Lower lobe of right lung (tissue), 2 donors: ENCODE measurements around the gene EFCAB7. TPM values are rescaled to one million over a fixed set of nuclear protein-coding genes. Genes with fewer than 3 reads are reported as not detected.
A peak's percentile ranks its signal among the peaks of the same experiment; 100 is the strongest.

ENCODE experiments used
- ATAC-seq, 2 donors: fragments of 200-7000 bp; cut with Tn5 transposase; one replicate each; pipeline ENCODE4 v1.9.1; 2020 to 2022; ENCODE audit warnings: mild to moderate bottlenecking in 2 of 2, moderate library complexity in 2 of 2
- DNase-seq: peaks from one replicate; pipeline ENCODE4 v3.0.0-alpha.2; 2020
- H3K27ac ChIP-seq: fragments of 200-600 bp; one replicate; pipeline ENCODE4 v1.8.0; 2022
- H3K27me3 ChIP-seq: fragments of 200-600 bp; one replicate; pipeline ENCODE4 v1.8.0; 2022; ENCODE audit warnings: low read depth
- H3K36me3 ChIP-seq: fragments of 200-600 bp; one replicate; pipeline ENCODE4 v1.8.0; 2022; ENCODE audit warnings: mild to moderate bottlenecking
- H3K4me1 ChIP-seq: fragments of 200-600 bp; one replicate; pipeline ENCODE4 v1.8.0; 2022
- H3K4me3 ChIP-seq: fragments of 200-600 bp; one replicate; pipeline ENCODE4 v1.8.0; 2022; ENCODE audit warnings: mild to moderate bottlenecking
- H3K9me3 ChIP-seq: fragments of 200-600 bp; one replicate; pipeline ENCODE4 v1.8.0; 2022
- intact Hi-C: fragments of 100-400 bp; cut with DNase I; formaldehyde crosslinking; loops from one replicate; pipeline ENCODE4 v1.11.0; 2022
- total RNA-seq: library from RNA; stranded (reverse); fragmentation: NEBNext Ultra II Directional; extraction: Animal tissue kit (Norgen Biotek cat#: 25700); gene quantifications from one replicate; pipeline ENCODE4 v1.2.1, GENCODE V29; 2021
- TF ChIP-seq, protein P1 (sequence below): fragments of 200-600 bp; IDR thresholded peaks from one replicate; pipeline ENCODE4 v1.8.0; 2022; ENCODE audit warnings: antibody characterized with exemption, mild to moderate bottlenecking
- donor health status: DM: no; HTN: yes; CAD: no; lungs with severe emphysema.

EFCAB7 gene
- total RNA-seq, 1 donor from 2014 or later, result 6.9 TPM

DNA sequence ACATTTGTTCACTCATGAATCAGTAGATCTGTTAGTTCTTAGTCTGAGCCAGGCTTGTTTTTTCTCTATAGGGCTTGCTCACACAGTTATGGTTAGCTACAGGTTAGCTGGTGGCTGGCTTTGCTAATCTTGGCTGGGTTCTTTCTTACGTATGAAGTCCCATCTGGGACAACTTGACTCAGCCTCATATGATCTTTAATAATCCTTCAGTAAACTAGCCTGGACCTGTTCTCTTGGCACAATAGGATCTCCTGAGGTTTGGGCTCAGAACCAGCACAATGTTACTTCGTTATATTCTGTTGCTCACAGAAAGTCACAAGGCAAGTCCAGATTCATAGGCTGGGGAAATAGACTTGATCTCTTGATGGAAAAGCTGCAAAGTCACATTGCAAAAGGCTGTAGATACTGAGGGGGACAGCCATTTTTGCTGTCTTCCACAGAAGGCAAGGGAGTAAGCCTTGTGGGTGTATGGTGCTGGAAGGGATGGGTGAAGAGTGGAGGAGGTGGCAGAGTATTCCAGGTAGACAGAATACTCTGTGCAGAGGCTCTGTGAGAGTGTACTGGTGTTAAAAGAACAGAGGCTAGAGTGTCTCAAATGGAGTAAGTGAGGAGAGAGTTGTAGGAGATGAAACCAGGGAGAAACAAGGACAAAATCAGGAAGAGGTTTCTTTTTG lies 24.4 kb downstream of the EFCAB7 start:
- intact Hi-C loops, result no loop called here
- ATAC-seq, result no peak

DNA sequence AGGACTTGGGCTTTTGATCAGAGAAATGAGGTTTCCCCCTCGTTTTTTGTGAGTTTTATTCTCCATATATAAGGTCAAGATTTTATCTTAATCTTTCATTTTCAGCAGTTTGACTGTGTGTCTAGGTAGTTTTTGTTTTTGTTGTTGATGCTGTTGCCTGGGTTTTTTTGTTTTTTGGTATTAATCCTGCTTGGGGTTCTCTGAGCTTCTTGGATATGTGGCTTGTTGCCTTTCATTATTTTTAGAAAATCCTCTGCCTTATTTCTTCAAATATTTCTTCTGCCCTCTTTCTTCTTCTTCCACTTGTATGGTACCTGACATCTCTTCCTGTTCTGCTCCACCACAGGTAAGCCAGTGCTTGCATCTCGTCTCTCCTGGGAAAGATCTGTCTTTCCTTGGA lies 25.0 kb downstream of the EFCAB7 start:
- H3K4me3 ChIP-seq, result no peak overlapping the region
- no peak overlapping the region for H3K27ac ChIP-seq
- DNase-seq (no peak), ATAC-seq (no peak)
- H3K36me3 ChIP-seq, result peaks cover 17% of the 10 kb centered on the region
- TF ChIP-seq, protein P1, sequence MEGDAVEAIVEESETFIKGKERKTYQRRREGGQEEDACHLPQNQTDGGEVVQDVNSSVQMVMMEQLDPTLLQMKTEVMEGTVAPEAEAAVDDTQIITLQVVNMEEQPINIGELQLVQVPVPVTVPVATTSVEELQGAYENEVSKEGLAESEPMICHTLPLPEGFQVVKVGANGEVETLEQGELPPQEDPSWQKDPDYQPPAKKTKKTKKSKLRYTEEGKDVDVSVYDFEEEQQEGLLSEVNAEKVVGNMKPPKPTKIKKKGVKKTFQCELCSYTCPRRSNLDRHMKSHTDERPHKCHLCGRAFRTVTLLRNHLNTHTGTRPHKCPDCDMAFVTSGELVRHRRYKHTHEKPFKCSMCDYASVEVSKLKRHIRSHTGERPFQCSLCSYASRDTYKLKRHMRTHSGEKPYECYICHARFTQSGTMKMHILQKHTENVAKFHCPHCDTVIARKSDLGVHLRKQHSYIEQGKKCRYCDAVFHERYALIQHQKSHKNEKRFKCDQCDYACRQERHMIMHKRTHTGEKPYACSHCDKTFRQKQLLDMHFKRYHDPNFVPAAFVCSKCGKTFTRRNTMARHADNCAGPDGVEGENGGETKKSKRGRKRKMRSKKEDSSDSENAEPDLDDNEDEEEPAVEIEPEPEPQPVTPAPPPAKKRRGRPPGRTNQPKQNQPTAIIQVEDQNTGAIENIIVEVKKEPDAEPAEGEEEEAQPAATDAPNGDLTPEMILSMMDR, result no peak
- no peaks in the 10 kb centered on the region for H3K9me3 ChIP-seq
- intact Hi-C loops, result no loop called here
- H3K27me3 ChIP-seq, result no peaks in the 10 kb centered on the region
- H3K4me1 ChIP-seq, result no peaks in the 10 kb centered on the region

More for the DNA sequence above, 24.4 kb downstream of the EFCAB7 start:
- TF ChIP-seq, protein P1, result no peak
- DNase-seq, result no peak
- Histone ChIP-seq H3K27me3 (no peaks in the 10 kb centered on the region), H3K4me1 (no peaks in the 10 kb centered on the region), H3K27ac (no peak overlapping the region), H3K4me3 (no peak overlapping the region), H3K36me3 (peaks cover 17% of the 10 kb centered on the region), H3K9me3 (no peaks in the 10 kb centered on the region)

DNA sequence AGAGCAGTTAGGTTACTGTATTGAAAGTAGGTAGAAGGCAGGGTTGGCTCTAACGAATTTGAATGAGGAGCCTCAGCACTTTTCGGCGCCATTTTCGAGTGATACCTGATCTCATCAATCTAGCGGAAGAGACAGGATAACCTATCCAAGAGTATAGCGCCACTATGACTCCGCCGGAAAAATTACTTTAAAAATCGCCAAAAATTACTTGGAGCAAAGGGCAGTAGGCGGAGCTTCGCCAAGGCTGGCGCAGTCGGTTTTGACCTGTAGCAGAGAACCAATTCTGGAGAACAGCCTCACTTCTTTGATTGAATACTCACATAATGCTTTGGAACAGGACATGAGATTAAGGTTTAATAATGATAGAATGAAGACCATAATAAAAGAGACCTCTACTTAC lies 25.6 kb downstream of the EFCAB7 start:
- intact Hi-C loops, result no loop called here
- TF ChIP-seq, protein P1, result no peak
- DNase-seq, result no peak

GRCh38 chr1:63555480-63555879 lies 32.2 kb downstream of the EFCAB7 start:
- TF ChIP-seq, protein P1, result no peak

More for the DNA sequence above, 25.6 kb downstream of the EFCAB7 start:
- ATAC-seq, result no peak
- H3K27ac ChIP-seq, result no peak overlapping the region
- H3K27me3 ChIP-seq, result no peaks in the 10 kb centered on the region
- peaks cover 19% of the 10 kb centered on the region for H3K36me3 ChIP-seq
- H3K9me3 ChIP-seq, result no peaks in the 10 kb centered on the region
- no peak overlapping the region for H3K4me3 ChIP-seq
- H3K4me1 ChIP-seq, result no peaks in the 10 kb centered on the region

DNA sequence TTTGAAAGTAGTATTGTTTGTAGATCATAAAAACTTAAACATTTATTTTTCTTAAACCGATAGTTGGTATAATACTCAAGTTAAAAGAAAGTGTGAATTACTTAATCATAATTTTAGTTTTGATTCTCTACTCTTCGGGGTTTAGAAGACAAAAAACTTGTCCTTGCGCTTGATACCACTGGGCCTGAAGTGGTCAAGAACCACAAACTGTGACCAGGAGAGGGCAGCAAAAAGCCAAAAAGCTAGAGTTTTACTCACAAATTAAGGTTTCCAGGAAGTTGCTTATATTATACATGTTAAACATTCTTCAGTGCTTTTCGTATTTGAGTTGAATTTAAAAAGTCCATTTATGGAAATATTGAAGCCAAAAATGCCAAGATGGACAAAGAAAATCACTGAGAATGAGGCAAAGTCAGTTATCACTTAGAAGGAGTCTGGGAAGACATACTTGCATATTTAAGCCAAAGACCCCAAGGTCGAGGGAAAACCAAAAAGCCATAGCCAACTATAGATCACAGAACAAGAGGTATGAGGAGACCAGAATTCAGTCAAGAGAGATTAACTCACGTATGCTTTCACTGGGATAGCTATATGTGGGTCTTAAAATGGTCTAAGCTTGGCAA lies 34.2 kb downstream of the EFCAB7 start:
- Histone ChIP-seq H3K27me3 (no peaks in the 10 kb centered on the region), H3K27ac (no peak overlapping the region), H3K36me3 (peaks cover 8% of the 10 kb centered on the region), H3K9me3 (no peaks in the 10 kb centered on the region), H3K4me1 (no peaks in the 10 kb centered on the region), H3K4me3 (no peak overlapping the region)
- DNase-seq (no peak), ATAC-seq (no peak)
- TF ChIP-seq, protein P1, result peak; percentile 51
- intact Hi-C loops, result no loop called here

More at GRCh38 chr1:63555480-63555879, 32.2 kb downstream of the EFCAB7 start:
- ATAC-seq (no peak), DNase-seq (no peak)
- Histone ChIP-seq H3K4me3 (no peak overlapping the region), H3K27ac (no peak overlapping the region), H3K36me3 (peaks cover 15% of the 10 kb centered on the region), H3K4me1 (no peaks in the 10 kb centered on the region), H3K27me3 (no peaks in the 10 kb centered on the region), H3K9me3 (no peaks in the 10 kb centered on the region)
- intact Hi-C loops, result no loop called here
